ENCODE data around the gene MYO15B.
A peak's percentile ranks its signal among the peaks of the same experiment; 100 is the strongest.

Gene MYO15B

DNA sequence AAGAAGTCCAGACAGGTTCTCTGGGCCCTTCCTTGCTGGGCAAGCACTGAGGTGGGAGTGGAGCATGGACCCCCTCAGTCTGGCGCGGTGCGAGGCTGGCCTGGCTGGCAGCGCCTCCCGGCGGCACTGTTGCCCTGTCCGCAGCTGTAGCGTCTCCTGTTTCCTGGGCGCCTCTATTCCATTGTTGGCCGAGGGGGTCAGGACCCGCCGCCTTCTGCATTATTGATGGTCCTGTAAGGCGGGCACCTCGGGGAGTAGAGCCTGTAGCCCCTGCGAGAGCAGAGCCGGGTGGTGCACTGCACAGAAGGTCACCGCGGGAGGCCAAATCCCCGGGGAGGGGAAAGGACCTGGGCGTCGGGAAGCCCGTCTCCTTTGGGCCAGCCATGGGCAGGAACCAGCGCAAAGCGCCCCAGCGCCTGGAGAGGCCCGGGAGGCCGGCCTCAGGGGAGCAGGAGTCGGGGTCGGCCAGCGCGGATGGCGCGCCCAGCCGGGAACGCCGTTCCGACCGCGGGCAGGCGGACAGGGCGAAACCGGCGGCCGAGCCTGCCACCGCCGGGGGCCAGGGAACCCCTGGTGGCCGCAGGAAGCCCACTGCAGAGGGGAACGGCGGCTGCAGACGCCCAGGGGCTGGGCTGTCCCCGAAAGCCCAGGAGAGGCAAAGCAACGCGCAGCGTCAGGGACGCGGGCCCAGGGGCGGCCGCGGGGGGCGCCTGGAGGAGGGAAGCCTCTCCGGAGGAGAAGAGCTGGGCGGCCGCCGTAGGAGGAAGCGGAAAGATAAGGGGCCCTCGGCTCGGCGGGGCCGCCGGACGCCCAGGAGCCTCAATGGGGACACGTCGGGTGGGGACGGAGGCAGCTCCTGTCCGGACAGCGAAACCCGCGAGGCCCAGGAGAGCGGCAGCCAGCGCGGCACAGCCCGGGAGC is at the start of gene MYO15B:
TSS of gene MYO15B (plus strand) at position 126 of the 921 bp plus-strand sequence. CDS start at position 384, 258 bp downstream.
- DNase-seq (ENCODE audit: low read depth, low spot score), result peak; percentile 36

DNA sequence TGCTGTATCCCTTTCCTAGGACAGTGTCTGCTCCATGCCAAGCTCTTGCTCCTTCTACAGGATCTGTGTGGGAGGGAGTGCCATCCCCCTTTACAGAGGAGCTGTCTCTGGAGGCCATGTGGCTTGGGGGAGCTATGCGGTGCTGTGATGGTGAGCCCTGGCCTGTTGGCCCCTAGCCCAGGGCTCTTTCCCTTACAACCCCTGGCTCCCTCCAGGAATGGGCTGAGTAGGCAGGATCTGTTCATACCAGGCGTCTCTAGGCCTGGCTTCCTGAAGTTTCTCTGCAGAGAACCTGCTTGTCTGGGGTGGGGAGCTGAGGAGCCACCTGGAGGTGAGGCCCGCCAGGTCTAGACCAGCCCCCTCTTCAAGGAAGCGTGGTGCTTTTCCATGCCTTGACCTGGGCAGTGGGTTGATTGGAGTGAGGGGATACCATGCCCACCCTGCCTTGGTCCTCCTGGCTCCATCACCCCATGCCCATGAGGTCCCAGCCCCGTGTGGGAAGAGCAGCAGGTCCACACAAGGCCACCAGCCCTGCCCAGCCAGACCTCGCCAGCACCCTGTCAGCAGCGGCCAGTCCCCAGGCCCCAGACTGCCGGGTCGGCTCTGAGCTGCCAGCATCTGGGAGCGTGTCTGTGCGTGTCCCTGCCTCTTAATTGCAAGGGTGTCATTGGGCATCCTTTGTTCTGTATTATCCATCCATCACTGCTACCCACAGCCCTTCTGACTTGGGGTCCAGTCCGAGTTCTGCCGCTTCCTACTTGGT is 47.5 kb upstream of the MYO15B start:
- no peak for DNase-seq (ENCODE audit: low read depth, low spot score)

DNA sequence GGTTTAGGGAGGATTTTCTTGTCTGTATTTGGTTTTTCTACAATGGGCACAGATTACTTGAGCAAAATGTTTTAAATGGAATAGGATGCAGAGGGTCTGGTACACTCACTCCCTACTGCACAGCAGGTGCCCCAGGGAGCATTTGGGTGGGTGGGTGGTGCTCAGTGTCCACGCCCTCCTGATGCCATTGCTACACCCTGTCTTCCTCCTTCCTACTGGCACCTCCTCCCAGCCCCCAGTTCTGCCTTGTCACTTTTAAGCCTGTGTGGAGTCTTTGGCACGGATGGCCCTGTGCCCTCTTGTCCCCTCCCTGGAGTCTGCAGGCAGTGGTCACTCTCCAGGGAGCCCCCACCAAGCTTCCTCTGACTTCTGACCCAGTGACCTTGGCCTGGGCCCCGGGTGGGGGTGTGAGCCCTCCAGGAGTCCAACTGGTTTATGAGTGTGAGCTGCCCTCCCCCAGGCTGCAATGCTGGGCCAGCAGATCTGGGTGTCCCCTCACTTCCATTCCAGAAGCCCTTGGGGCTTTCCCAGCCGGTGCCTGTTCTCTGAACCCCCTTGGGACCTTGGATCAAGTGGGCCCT is 46.6 kb upstream of the MYO15B start:
- DNase-seq (ENCODE audit: low read depth, low spot score), result no peak

DNA sequence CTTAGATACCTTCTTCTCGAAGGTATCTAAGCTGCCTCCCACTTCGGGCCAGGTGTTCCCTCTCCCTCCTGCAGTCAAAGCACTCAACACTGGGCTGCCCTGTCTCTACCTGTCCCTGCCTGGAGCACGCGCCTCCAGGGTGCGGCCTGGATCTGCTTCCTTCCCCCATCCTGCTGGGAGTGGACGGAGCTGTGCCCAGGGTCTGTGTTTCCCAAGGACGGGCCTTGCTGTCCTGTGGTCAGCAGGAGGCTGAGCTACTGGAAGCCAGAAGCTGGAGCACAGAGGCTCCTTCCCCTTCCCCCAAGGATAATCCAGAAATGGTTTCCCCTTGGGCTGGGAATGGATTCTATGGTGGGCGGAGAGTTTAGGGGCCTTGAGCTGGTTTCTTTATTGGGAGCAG is 45.4 kb upstream of the MYO15B start:
- DNase-seq (ENCODE audit: low read depth, low spot score), result no peak

DNA sequence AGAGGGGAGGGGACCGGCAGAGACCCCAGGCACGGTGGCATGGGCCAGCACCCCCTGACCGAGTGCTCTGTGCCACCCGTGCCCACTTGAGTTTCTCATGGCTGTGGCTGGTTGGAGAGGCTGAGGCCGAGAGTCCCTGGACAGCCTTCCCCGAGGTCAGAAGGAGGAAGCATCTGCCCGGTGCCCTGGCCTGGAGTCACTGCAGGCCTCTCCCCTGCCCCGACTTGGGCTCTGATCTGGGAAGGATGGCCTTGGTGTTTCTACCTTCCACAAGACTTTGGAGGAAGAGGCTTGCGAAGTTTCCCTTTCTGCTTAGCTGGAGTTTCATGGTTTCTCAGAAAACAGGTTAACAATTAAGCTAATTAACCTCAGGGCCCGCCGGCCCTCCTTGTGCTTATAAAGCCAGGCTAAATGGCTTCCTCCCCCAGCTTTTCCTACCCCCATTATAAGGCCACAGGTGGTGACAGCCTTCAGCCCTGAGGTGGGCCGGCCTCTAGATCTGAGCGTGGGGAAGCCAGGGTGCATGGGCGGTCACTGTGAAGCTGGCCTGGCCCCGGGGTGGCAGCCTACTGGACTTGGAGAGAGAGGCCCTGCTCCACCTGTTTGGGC is 44.8 kb upstream of the MYO15B start:
- no peak for DNase-seq (ENCODE audit: low read depth, low spot score)

DNA sequence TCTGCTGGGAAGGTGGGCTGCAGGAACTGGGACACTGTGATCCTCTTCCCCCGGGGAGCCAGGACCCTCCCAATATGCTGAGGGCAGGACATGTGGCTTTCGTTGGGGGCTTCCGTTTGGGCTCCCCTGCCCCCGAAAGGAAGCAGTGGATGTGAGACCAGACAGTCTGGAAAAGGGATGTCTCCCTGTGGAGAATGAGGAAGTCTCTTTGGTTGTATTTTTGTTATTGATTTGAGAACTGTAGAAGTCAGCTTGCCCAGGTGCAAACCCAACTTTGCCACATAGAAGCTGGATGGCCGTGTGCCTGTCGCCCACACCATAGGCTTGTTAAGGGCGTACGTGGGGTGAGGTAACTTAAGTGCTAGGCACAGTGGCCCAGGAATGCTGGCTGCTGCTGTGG is 43.4 kb upstream of the MYO15B start:
- DNase-seq (ENCODE audit: low read depth, low spot score), result no peak

DNA sequence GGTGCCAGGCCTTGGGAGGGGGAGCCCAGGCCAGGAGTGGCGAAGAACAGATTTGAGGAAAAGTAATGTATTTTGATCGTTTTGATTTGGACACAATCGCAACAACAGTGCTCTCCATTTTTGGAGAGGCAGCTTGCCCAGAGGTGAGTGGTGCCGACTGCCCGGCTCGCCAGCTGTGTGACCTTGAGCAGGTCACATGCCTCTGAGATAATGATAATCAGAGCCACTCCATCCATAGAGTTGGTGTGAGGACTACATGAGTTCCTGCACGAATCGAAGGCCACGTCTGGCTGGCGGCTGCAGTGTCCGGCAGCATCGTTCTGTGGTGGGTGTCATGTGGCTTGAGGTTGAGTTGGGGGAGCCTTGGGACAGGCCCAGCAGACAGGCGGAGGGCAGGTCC is 41.4 kb upstream of the MYO15B start:
- no peak for DNase-seq (ENCODE audit: low read depth, low spot score)

DNA sequence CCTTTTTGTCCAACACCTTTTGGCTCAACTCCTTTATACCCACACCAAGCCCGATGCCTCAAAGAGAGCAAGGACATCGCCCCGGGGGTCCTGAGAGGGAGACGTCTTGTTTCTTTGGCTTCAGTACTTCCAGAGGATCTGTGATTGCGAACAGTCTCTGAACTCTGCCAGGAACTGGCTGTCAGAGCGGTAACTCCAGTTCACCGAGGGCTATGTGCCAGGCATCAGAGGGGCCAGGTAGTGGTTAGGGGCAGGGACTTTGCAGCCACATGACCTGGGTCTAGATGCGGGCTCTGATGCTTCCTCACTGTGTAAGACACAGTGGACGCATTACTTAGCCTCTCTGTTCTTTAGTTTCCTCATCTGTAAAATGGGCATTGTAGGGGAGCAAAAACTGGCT is 40.5 kb upstream of the MYO15B start:
- no peak for DNase-seq (ENCODE audit: low read depth, low spot score)

DNA sequence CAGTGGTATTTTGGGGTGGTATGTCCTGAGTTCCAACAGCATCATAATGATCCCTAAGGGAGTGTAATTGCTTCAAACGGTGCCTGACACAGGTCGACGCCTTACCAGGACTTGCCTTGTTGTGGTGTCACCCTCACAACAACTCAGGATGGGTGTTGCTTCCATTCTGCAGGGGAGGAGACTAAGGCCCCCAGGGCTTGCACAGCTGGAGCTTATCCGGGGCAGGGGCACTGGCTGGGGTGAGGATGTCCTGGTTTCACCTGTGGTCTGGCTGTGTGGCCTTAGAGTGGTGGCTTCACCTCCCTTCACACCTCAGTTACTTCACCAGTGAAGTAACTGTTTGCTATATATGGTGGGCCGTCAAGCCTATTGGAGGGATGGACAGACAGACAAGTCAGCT is 38.8 kb upstream of the MYO15B start:
- no peak for DNase-seq (ENCODE audit: low read depth, low spot score)

DNA sequence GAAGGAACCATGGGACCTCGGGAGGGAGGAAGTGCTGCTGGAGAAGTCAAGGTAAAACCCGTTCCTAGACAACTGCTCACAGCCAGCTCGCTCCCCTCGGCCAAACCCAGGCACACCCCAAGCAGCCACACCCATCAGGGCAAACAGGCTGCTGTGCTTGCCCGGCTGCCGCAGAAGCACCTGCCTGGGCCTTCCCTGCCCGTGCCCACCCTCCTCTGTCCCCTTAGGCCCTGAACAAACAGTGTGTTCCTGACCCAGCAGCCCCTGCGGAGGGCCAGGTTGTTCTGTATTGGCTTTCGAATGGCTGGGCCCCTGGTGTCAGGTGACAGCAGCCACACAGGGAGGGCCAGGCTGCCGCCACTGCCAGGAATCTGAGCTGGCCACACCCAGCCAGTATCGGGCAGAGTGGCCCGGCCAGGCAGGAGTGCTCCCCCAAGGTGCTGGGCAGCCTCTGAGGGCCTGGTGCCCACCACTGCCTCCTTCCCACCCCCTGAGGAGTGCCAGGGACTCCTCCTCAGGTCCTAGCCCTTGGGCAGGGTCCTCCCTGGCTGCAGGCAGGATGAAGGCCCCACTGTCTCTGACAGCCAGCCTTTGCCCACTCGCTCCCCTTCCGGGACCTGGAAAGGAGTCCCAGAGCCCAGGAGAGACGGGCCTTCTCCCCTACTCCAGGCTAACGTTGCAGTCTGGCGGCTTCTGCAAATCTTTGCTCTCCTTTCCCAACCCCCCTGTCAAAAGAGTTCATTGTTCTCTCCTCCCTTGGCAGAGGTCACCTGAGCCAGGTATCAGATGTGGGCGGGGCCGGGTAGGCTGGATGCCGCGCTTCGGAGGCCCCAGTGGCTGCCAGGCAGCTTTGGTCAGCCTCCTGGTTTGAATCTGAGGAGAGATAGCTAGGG is 38.1 kb upstream of the MYO15B start:
- DNase-seq (ENCODE audit: low read depth, low spot score), result no peak

DNA sequence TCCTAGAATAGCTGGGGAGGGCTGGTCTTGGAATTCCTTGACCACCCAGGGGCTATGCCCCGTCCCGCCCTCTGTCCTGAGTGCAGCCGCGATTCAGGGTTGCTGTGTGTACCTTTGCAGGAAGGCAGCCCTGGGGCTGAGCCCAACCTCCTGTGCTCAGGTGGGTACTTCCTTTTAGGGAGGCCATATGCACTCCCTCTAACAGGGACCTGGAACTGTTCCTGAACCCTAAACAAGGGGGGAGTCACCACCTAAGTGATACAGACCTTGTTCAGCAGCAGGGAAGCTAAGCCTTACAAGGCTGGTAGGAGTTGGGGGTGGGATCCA is 37.5 kb upstream of the MYO15B start:
- no peak for DNase-seq (ENCODE audit: low read depth, low spot score)

DNA sequence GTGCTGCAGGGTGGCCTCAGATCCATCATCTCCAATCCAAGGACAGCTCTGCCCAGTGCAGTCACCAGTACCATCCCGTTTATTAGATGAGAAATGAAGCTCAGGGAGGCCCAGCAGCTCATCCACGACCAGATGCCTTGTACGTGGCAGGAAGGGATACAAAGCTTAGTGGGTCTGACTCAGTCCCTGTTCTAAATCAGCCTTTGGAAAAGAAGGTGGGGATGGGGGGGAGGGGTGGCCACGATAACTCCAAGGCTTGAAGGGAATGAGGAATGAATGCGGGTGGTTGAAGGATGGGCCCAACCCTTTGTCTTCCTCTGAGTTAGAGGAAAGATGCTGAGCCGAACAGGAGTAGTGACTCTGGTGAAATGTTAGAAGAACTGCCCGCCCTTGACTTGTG is 36.3 kb upstream of the MYO15B start:
- DNase-seq (ENCODE audit: low read depth, low spot score), result no peak

DNA sequence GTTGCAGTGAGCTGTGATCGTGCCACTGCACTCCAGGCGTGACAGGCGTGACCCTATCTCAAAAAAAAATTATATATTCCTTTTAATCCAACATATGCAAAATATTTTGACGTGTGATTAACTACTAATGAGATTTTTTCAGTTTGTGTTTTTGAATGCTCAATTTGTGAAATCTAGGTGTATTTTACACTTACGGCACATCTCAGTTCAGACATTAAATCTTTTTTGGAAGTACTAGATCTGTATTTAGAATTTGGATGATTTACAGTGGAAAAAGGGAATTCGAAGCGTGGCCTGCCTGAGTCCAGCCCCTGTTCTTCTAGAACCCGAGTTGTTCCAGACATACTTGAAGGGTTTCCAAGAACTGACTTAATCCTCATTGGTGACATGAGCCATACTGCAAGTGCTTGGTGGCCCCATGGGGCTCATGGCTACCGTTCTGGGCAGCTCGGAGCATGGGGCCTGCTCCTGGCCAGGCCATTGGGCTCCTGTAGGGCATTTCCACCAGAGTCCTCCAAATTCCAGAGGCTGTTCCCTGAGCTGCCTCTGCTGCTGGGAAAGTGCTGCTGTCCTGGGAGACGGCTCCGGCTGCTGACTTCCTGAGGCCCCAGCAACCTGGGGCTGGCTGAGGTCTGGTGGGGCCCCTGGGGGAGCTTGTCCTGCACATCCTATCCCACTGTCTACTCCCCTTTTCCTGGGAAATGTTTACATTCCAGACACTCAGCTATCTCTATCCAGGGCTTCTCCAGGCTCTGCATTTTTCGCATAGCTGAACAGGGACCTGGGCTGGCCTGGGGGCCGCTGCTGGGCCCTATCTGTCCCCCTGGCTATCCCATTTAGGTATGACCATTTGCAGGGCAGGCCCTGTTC is 34.9 kb upstream of the MYO15B start:
- DNase-seq (ENCODE audit: low read depth, low spot score), result no peak

DNA sequence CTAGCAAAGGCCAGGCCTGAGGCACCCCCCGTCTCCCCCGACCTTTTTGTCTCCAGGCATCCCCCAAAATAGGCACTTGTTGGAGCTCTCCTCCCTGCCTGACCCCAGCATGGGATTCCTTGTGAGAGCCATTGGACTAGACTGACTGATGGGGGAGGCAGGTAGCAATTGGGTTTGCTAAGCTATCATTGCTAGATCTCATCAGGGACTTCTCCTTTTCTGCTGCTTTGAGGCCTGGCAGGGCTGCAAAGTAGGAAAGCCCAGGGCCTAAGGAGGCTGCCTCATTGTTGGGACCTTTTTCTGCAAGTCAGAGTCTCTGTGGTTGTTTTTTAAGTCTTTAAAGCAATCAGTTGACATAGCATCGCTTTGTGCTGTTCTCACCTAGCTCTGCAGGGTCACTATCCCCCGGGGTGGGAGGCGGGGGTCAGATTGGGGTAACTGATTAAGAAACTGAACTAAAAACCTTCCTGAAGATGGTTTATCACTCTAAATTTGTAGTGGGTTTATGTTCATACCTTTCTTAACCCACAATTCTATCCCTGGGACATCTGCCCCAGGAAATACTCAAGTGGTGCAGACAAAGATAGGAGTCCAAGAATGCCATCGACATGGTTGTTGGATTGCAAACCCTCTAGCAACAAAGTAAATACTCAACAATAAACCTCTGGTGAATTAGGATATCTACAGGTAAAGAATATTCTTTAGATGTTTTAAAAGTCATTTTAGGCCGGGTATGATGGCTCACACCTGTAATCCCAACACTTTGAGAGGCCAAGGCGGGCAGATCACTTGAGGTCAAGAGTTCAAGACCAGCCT is 34.1 kb upstream of the MYO15B start:
- DNase-seq (ENCODE audit: low read depth, low spot score), result no peak

DNA sequence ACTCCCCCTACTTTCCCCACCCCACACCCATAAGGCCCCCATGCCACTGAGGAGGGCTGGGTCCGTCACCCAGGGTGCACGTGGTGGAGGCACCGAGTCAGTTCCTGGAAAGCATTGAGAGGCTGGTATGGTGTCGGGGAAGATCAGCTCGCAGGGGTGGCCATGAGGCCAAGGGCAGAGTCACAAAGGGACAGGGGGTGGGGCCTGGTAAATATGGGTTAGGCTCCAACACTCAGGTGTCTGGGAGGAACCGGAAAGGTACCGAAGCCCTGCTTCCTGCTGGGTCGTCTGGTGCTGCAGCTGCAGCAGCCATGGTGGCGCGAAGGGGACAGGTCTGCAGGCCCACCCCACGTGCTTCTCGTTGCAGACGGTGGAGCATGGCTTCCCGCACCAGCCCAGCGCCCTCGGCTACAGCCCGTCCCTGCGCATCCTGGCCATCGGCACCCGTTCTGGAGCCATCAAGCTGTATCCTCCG is 31.9 kb upstream of the MYO15B start:
- no peak for DNase-seq (ENCODE audit: low read depth, low spot score)

DNA sequence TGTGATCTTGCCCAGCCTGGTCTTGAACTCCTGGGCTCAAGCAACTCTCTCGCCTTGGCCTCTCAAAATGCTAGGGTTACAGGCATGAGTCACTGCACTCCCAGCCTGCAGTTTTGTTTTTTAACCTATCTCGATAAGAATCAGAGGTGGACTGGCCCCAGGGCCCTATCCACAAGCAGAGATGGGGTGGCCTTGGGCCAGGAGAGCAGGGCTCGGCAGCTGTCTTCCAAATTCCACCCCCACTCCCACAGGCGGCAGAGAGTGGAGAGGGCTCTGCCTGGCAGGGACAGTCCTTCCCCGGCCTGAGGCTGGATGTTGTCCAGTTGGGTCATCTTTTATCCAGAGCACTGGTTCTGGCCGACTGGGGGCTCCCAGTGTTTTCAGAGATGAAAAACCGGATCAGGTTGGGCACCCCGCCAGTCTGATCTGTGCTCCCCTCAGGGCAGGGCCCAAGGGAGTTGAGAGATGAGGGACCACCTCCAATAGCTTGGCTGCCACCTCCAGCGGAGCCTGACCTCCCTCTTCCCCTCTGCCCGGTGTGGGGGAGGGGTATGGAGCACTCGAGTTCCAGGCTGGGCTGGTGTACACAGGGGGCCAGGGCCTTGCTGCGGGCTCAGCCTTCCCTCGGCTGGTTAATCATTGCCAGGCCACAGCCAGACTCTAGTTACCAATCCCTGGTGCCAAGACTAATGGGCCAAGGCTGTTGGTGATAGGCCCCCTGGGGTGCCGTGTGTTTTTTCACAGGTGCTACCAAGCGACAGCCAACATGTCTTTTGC is 30.3 kb upstream of the MYO15B start:
- DNase-seq (ENCODE audit: low read depth, low spot score), result no peak

DNA sequence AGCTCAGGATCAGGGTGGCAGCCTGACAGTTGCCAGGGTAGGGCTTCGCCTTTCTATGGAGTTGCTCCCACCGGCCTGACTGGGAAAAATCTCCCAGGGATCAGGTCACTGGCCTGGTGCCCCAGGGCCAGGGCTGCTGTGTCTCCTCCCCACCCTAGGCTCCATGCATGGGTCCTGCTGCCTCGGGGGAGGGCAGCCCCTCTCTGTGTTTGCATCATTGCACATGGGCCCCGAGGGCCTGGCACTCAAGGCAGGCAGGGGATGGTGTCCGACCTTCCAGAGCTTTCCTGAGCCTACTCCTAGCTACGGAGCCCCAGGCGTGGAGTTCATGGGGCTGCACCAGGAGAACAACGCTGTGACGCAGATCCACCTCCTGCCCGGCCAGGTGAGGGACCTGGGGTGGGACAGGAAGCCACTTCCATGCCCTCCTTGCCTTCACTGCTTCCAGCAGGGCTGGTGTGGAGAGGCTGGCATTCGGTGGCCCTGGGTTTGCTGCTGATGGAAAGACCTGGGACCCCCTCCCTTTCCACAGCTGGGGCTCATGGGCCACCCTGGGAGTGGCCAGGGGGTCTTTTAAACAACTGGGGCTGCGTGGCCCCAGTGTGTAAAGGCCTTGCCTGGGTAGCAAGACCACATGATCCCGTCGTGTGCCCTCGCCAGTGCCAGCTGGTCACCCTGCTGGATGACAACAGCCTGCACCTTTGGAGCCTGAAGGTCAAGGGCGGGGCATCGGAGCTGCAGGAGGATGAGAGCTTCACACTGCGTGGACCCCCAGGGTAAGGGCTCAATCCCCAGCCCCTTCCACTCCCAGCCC is 29.5 kb upstream of the MYO15B start:
- no peak for DNase-seq (ENCODE audit: low read depth, low spot score)

All from activated CD4-positive, CD25-positive, alpha-beta regulatory T cell treated with anti-CD3 and anti-CD28 coated beads, Interleukin-2, amount 50 U/mL, for 16 hours (primary cell).